Activated CD8-positive, alpha-beta T cell treated with anti-CD3 and anti-CD28 coated beads for 36 hours (primary cell): ENCODE data around the gene LAMA5. TPM values are rescaled to one million over a fixed set of nuclear protein-coding genes. Genes with fewer than 3 reads are reported as not detected.

Source experiments
- ATAC-seq: fragments of 200-7000 bp; cut with Tn5 transposase; one replicate; pipeline ENCODE4 v1.10.0; 2021; ENCODE audit warnings: mild to moderate bottlenecking, moderate library complexity
- CTCF ChIA-PET: fragments of 350-600 bp; sonication (Branson Sonifier 250); formaldehyde crosslinking; loops from one replicate; lab custom pipeline; 2021; ENCODE audit warnings: antibody characterized with exemption; lab: Charles Lee
- POLR2A ChIA-PET: fragments of 350-600 bp; sonication (Branson Sonifier 250); formaldehyde crosslinking; loops from one replicate; lab custom pipeline; 2021; ENCODE audit warnings: antibody characterized with exemption; lab: Charles Lee
- DNase-seq: peaks from one replicate; pipeline ENCODE4 v3.0.0-alpha.2; 2020
- H3K27ac Mint-ChIP-seq: one replicate; pipeline ENCODE4 v1.8.0; 2021; ENCODE audit warnings: mild to moderate bottlenecking, mixed read lengths
- H3K27me3 Mint-ChIP-seq: one replicate; pipeline ENCODE4 v1.8.0; 2021; ENCODE audit warnings: mixed read lengths
- H3K36me3 Mint-ChIP-seq: one replicate; pipeline ENCODE4 v1.8.0; 2021; ENCODE audit warnings: low read depth, mixed read lengths
- H3K4me1 Mint-ChIP-seq: one replicate; pipeline ENCODE4 v1.8.0; 2021; ENCODE audit warnings: low read depth, mixed read lengths
- H3K4me3 Mint-ChIP-seq: one replicate; pipeline ENCODE4 v1.8.0; 2021; ENCODE audit warnings: mild to moderate bottlenecking, moderate library complexity, mixed read lengths
- H3K9me3 Mint-ChIP-seq: one replicate; pipeline ENCODE4 v1.8.0; 2021; ENCODE audit warnings: mixed read lengths
- CTCF ChIP-seq: fragments of 200-600 bp; IDR thresholded peaks from one replicate; pipeline ENCODE4 v1.8.0; 2022; ENCODE audit warnings: antibody characterized with exemption, mild to moderate bottlenecking
- intact Hi-C: fragments of 100-400 bp; cut with micrococcal nuclease; formaldehyde crosslinking; loops from one replicate; pipeline ENCODE4 v1.10.0; 2022
- total RNA-seq, 2 experiments: library from RNA; stranded (reverse); gene quantifications; one replicate each; pipeline ENCODE4 v1.2.3, GENCODE V29; 2021

LAMA5 gene
- total RNA-seq, 2 experiments from 2014 or later = 0.25 to 0.76 TPM

- Mint-ChIP-seq H3K9me3 (no peaks in the 10 kb centered on the region), H3K27ac (no peak overlapping the region), H3K27me3 (no peaks in the 10 kb centered on the region), H3K4me1 (no peaks in the 10 kb centered on the region), H3K4me3 (no peak overlapping the region), H3K36me3 (no peaks in the 10 kb centered on the region)
- ChIA-PET CTCF (interaction anchor here (0.8 kb wide), 1 partner anchor 54 kb away, joined by 3 read pairs; no protein-coding TSS in a partner anchor), POLR2A (interaction anchor here (0.8 kb wide), 1 partner anchor 85 kb away, joined by 3 read pairs; no protein-coding TSS in a partner anchor)
- intact Hi-C loops = no loop called here
- no peak for TF ChIP-seq CTCF
- ATAC-seq (no peak), DNase-seq (no peak)
Observed at GRCh38 chr20:62328684-62329388, 38.3 kb downstream of the LAMA5 start.

- no peak for ATAC-seq
- no peak for TF ChIP-seq CTCF
- Mint-ChIP-seq H3K27me3 (no peaks in the 10 kb centered on the region), H3K4me3 (no peak overlapping the region), H3K9me3 (no peaks in the 10 kb centered on the region), H3K4me1 (no peaks in the 10 kb centered on the region), H3K36me3 (no peaks in the 10 kb centered on the region), H3K27ac (no peak overlapping the region)
- no peak for DNase-seq
- intact Hi-C loops = no loop called here
- ChIA-PET POLR2A (no interaction called here), CTCF (interaction anchor here (0.8 kb wide), 1 partner anchor 55 kb away, joined by 3 read pairs; no protein-coding TSS in a partner anchor)
Observed at GRCh38 chr20:62327726-62328495, 39.2 kb downstream of the LAMA5 start.

- Mint-ChIP-seq H3K4me1 (no peaks in the 10 kb centered on the region), H3K4me3 (no peak overlapping the region), H3K9me3 (no peaks in the 10 kb centered on the region), H3K27ac (no peak overlapping the region), H3K27me3 (no peaks in the 10 kb centered on the region), H3K36me3 (no peaks in the 10 kb centered on the region)
- ATAC-seq (no peak), DNase-seq (no peak)
- POLR2A ChIA-PET = no interaction called here
- intact Hi-C loops = no loop called here
- CTCF ChIA-PET = no interaction called here
- no peak for TF ChIP-seq CTCF
Observed at GRCh38 chr20:62326959-62327725, 40.0 kb downstream of the LAMA5 start.

GRCh38 chr20:62326559-62326958 lies 40.6 kb downstream of the LAMA5 start:
- CTCF ChIA-PET = no interaction called here
- ATAC-seq (no peak), DNase-seq (no peak)
- intact Hi-C loops = no loop called here
- no peaks in the 10 kb centered on the region for H3K9me3 Mint-ChIP-seq
- no peak for TF ChIP-seq CTCF
- H3K4me3 Mint-ChIP-seq = no peak overlapping the region
- H3K4me1 Mint-ChIP-seq = no peaks in the 10 kb centered on the region
- H3K27me3 Mint-ChIP-seq = no peaks in the 10 kb centered on the region
- no peak overlapping the region for H3K27ac Mint-ChIP-seq
- no peaks in the 10 kb centered on the region for H3K36me3 Mint-ChIP-seq
- POLR2A ChIA-PET = no interaction called here
